HEK293 (cell line): ENCODE measurements around the gene MTHFD1L.

Source experiments
- CTCF ChIA-PET: fragments of 350-600 bp; formaldehyde crosslinking; extraction: SDS; loops from one replicate; lab custom pipeline; 2021; ENCODE audit warnings: antibody characterized with exemption; lab: Yijun Ruan, JAX
- POLR2A ChIA-PET: fragments of 300-600 bp; formaldehyde crosslinking; extraction: SDS; loops from one replicate; lab custom pipeline; 2020; ENCODE audit warnings: antibody characterized with exemption, inconsistent platforms; lab: Yijun Ruan, JAX
- H3K27ac ChIP-seq: fragments of 200-500 bp; sonication (Bioruptor generic); 2 replicates; pipeline ENCODE4 v1.5.1; 2014; ENCODE audit warnings: low read depth, low read length, control low read depth, inconsistent platforms; ENCODE audit errors: extremely low read depth
- H3K36me3 ChIP-seq, 2 experiments: fragments of 200-500 bp in 1 of 2; sonication (Bioruptor generic) in 1 of 2; 1 replicate in 1 of 2; 2 replicates in 1 of 2; pipeline ENCODE4 v1.5.1; 2014 to 2017; ENCODE audit warnings: inconsistent platforms in 2 of 2, low read length in 2 of 2; ENCODE audit not compliant: control insufficient read depth in 2 of 2, insufficient read depth in 1 of 2
- H3K4me1 ChIP-seq: fragments of 200-500 bp; sonication (Bioruptor generic); 2 replicates; pipeline ENCODE4 v1.5.1; 2014; ENCODE audit warnings: mild to moderate bottlenecking, low read length, inconsistent platforms; ENCODE audit not compliant: control insufficient read depth, insufficient read depth
- H3K4me3 ChIP-seq: 2 replicates; pipeline ENCODE4 v1.5.1; 2011; ENCODE audit warnings: low read depth, mild to moderate bottlenecking, control low read depth, low read length, moderate library complexity
- H3K9me3 ChIP-seq: fragments of 200-500 bp; sonication (Bioruptor generic); 2 replicates; pipeline ENCODE4 v1.5.1; 2014; ENCODE audit warnings: low read depth, low read length, inconsistent platforms; ENCODE audit not compliant: control insufficient read depth, insufficient read depth
- GLIS2 ChIP-seq: fragments of 450-650 bp; formaldehyde crosslinking; IDR thresholded peaks from 2 replicates; pipeline ENCODE4 v1.5.1; 2016; ENCODE audit warnings: missing biosample characterization, missing genetic modification characterization
- HIC1 ChIP-seq: fragments of 450-650 bp; formaldehyde crosslinking; IDR thresholded peaks from 2 replicates; pipeline ENCODE4 v1.5.1; 2016; ENCODE audit warnings: missing biosample characterization, missing genetic modification characterization
- IKZF3 ChIP-seq: fragments of 450-650 bp; IDR thresholded peaks from 2 replicates; pipeline ENCODE4 v1.5.0; 2018; ENCODE audit warnings: missing biosample characterization, mild to moderate bottlenecking, missing genetic modification characterization, moderate library complexity
- ZIC2 ChIP-seq: fragments of 450-650 bp; formaldehyde crosslinking; IDR thresholded peaks from 2 replicates; pipeline ENCODE4 v1.5.1; 2016; ENCODE audit warnings: missing biosample characterization, missing genetic modification characterization
- ZNF112 ChIP-seq: fragments of 450-650 bp; formaldehyde crosslinking; IDR thresholded peaks from 2 replicates; pipeline ENCODE4 v1.5.0; 2017; ENCODE audit warnings: missing biosample characterization, missing genetic modification characterization
- ZNF114 ChIP-seq: fragments of 450-650 bp; formaldehyde crosslinking; IDR thresholded peaks from 2 replicates; pipeline ENCODE4 v1.5.0; 2017; ENCODE audit warnings: missing biosample characterization, missing genetic modification characterization
- ZNF121 ChIP-seq: fragments of 450-650 bp; formaldehyde crosslinking; IDR thresholded peaks from 2 replicates; pipeline ENCODE4 v1.5.1; 2016; ENCODE audit warnings: missing biosample characterization, missing genetic modification characterization
- ZNF132 ChIP-seq: fragments of 450-650 bp; formaldehyde crosslinking; IDR thresholded peaks from 2 replicates; pipeline ENCODE4 v1.5.1; 2017; ENCODE audit warnings: missing biosample characterization, missing genetic modification characterization, borderline replicate concordance
- ZNF175 ChIP-seq: fragments of 450-650 bp; formaldehyde crosslinking; IDR thresholded peaks from 2 replicates; pipeline ENCODE4 v1.5.1; 2016; ENCODE audit warnings: missing biosample characterization, missing genetic modification characterization
- ZNF280C ChIP-seq: fragments of 450-650 bp; formaldehyde crosslinking; IDR thresholded peaks from 2 replicates; pipeline ENCODE4 v1.5.1; 2016; ENCODE audit warnings: missing biosample characterization, missing genetic modification characterization
- ZNF362 ChIP-seq: fragments of 450-650 bp; formaldehyde crosslinking; IDR thresholded peaks from 2 replicates; pipeline ENCODE4 v1.5.1; 2016; ENCODE audit warnings: missing biosample characterization, missing genetic modification characterization
- ZNF391 ChIP-seq: fragments of 450-650 bp; formaldehyde crosslinking; IDR thresholded peaks from 2 replicates; pipeline ENCODE4 v1.5.1; 2016; ENCODE audit warnings: low read depth, missing biosample characterization, missing genetic modification characterization, borderline replicate concordance
- ZNF473 ChIP-seq: fragments of 450-650 bp; formaldehyde crosslinking; IDR thresholded peaks from 2 replicates; pipeline ENCODE4 v1.5.1; 2017; ENCODE audit warnings: missing biosample characterization, missing genetic modification characterization
- ZNF544 ChIP-seq: fragments of 450-650 bp; formaldehyde crosslinking; IDR thresholded peaks from 2 replicates; pipeline ENCODE4 v1.5.0; 2017; ENCODE audit warnings: missing biosample characterization, missing genetic modification characterization
- ZNF561 ChIP-seq: fragments of 450-650 bp; IDR thresholded peaks from 2 replicates; pipeline ENCODE4 v1.5.1; 2018; ENCODE audit warnings: missing biosample characterization, missing genetic modification characterization, borderline replicate concordance
- ZNF600 ChIP-seq: fragments of 450-650 bp; formaldehyde crosslinking; IDR thresholded peaks from 2 replicates; pipeline ENCODE4 v1.5.1; 2016; ENCODE audit warnings: missing biosample characterization, missing genetic modification characterization
- ZNF660 ChIP-seq: fragments of 450-650 bp; IDR thresholded peaks from 2 replicates; pipeline ENCODE4 v1.5.1; 2018; ENCODE audit warnings: missing biosample characterization, mild to moderate bottlenecking, missing genetic modification characterization
- ZNF670 ChIP-seq: fragments of 450-650 bp; formaldehyde crosslinking; IDR thresholded peaks from 2 replicates; pipeline ENCODE4 v1.5.1; 2016; ENCODE audit warnings: missing biosample characterization, missing genetic modification characterization, low read depth
- ZNF747 ChIP-seq: fragments of 450-650 bp; formaldehyde crosslinking; IDR thresholded peaks from 2 replicates; pipeline ENCODE4 v1.5.1; 2016; ENCODE audit warnings: missing biosample characterization, missing genetic modification characterization

Gene MTHFD1L

GRCh38 chr6:150910561-150910960 is 45.1 kb downstream of the MTHFD1L start:
- ChIA-PET CTCF (interaction anchor here (0.6 to 3.4 kb wide), 3 partner anchors 19 to 515 kb away, joined by 3 to 22 read pairs (median 5); no protein-coding TSS in a partner anchor), POLR2A (no interaction called here)
- no peak overlapping the region for H3K4me3 ChIP-seq
- H3K27ac ChIP-seq, result no peak overlapping the region
- H3K9me3 ChIP-seq, result no peaks in the 10 kb centered on the region
- H3K4me1 ChIP-seq, result no peaks in the 10 kb centered on the region
- H3K36me3 ChIP-seq, result peaks cover 0 to 16% of the 10 kb centered on the region in 2 experiments; a peak in 2 of 3 replicates
- no peak for TF ChIP-seq ZNF600 (tag by site-specific recombination)
- TF ChIP-seq ZNF175 (tag by site-specific recombination), result no peak
- no peak for TF ChIP-seq ZNF391 (tag by site-specific recombination)
- TF ChIP-seq ZNF670, result no peak
- TF ChIP-seq HIC1 (tag by site-specific recombination), result no peak
- TF ChIP-seq ZNF132 (tag by site-specific recombination), result no peak

GRCh38 chr6:150914372-150914771 is 48.9 kb downstream of the MTHFD1L start:
- no peaks in the 10 kb centered on the region for H3K9me3 ChIP-seq
- no peak for TF ChIP-seq ZNF112 (tag by site-specific recombination)
- no peak for TF ChIP-seq ZNF561 (tag by site-specific recombination)
- no peak for TF ChIP-seq ZNF600 (tag by site-specific recombination)
- peak; percentile 78 for TF ChIP-seq ZNF121 (tag by site-specific recombination)
- TF ChIP-seq, all 188 proteins: peak for 1
- no peak overlapping the region for H3K4me3 ChIP-seq
- POLR2A ChIA-PET, result no interaction called here
- peaks cover 5 to 11% of the 10 kb centered on the region in 2 experiments; a peak in 2 of 3 replicates for H3K36me3 ChIP-seq
- H3K27ac ChIP-seq, result no peak overlapping the region
- no peaks in the 10 kb centered on the region for H3K4me1 ChIP-seq
- CTCF ChIA-PET, result interaction anchor here (1.2 to 1.9 kb wide), 2 partner anchors 22 to 421 kb away, joined by 5 to 6 read pairs; no protein-coding TSS in a partner anchor

GRCh38 chr6:150915131-150915879 is 49.8 kb downstream of the MTHFD1L start:
- H3K9me3 ChIP-seq, result no peaks in the 10 kb centered on the region
- TF ChIP-seq GLIS2 (tag by site-specific recombination), result no peak
- CTCF ChIA-PET, result interaction anchor here (0.6 to 1.9 kb wide), 6 partner anchors 10 to 588 kb away, joined by 3 to 6 read pairs (median 3); no protein-coding TSS in a partner anchor
- no peak overlapping the region for H3K4me3 ChIP-seq
- H3K4me1 ChIP-seq, result no peaks in the 10 kb centered on the region
- POLR2A ChIA-PET, result no interaction called here
- peaks cover 5 to 21% of the 10 kb centered on the region in 2 experiments; a peak in 2 of 3 replicates for H3K36me3 ChIP-seq
- H3K27ac ChIP-seq, result no peak overlapping the region

- TF ChIP-seq ZNF670 (no peak), ZNF473 (tag by site-specific recombination) (no peak), ZNF362 (tag by site-specific recombination) (no peak), ZIC2 (no peak), ZNF114 (tag by site-specific recombination) (no peak), ZNF280C (tag by site-specific recombination) (no peak), ZNF660 (no peak), ZNF747 (tag by site-specific recombination) (no peak), IKZF3 (tag by site-specific recombination) (no peak), ZNF544 (tag by site-specific recombination) (no peak)
- no peak overlapping the region for H3K27ac ChIP-seq
- H3K9me3 ChIP-seq, result no peaks in the 10 kb centered on the region
- ChIA-PET CTCF (interaction anchor here (1.0 to 1.9 kb wide), 3 partner anchors 10 to 420 kb away, joined by 3 to 6 read pairs (median 3); no protein-coding TSS in a partner anchor), POLR2A (no interaction called here)
- H3K4me3 ChIP-seq, result no peak overlapping the region
- no peaks in the 10 kb centered on the region for H3K4me1 ChIP-seq
- peaks cover 5 to 21% of the 10 kb centered on the region in 2 experiments; a peak in 2 of 3 replicates for H3K36me3 ChIP-seq
Observed at GRCh38 chr6:150915880-150916265, 50.4 kb downstream of the MTHFD1L start.
